Activated CD4-positive, alpha-beta T cell treated with anti-CD3 and anti-CD28 coated beads, Interleukin-2, amount 50 U/mL, for 1 hour (primary cell): ENCODE results near the gene CERS6.
"Not testable (repeated sequence)": the region's sequence is repeated elsewhere in the genome, so short reads cannot be mapped to it uniquely, and the experiment has no call there.

ENCODE experiments used
- DNase-seq: peaks from one replicate; pipeline ENCODE4 v3.0.0-alpha.2; 2020

The CERS6 gene, protein sequence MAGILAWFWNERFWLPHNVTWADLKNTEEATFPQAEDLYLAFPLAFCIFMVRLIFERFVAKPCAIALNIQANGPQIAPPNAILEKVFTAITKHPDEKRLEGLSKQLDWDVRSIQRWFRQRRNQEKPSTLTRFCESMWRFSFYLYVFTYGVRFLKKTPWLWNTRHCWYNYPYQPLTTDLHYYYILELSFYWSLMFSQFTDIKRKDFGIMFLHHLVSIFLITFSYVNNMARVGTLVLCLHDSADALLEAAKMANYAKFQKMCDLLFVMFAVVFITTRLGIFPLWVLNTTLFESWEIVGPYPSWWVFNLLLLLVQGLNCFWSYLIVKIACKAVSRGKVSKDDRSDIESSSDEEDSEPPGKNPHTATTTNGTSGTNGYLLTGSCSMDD

DNA sequence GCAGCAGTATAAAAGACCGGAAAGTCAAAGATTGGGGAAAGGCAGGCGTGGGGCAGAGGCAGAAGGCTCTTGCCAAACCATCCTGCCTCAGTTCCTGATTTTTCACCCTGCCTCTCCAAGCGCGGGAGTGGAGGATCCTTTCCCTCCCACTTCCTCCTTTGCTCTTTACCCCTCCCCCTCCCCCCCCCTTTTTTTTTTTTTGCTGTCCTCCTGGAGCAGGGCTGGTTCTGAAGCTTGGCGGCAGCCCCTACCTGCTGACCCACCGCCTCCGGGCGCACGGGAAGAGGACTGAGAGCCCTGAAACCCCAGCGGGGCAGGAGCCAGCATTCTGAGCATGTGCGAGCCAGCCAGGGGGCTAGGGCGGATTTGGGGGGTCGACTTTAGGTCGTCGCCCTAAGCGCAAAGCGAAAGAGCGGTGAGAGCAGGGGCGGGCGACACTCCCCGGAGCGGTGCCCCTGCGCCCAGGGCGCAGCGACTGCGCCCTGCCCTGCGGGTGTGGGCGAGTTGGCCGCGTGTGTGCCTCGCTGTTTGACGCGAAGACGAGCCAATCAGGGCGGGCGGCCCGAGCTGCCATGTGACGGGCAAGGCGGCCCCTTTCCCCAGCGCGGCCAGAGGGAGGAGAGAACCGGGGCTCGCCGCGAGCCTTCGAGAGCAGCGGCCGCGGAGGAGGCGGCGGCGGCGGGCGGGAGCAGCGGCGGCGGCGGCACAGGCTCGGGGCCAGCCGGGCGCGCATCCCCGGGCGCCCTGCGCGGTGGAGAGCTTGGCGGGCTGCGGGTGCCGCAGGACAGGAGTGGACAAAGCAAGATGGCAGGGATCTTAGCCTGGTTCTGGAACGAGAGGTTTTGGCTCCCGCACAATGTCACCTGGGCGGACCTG is at the start of gene CERS6:
Gene CERS6 (plus strand): TSS at position 628 of the 876 bp plus-strand sequence. CDS start 177 bp downstream, at position 805.
- peak; percentile 67 for DNase-seq

DNA sequence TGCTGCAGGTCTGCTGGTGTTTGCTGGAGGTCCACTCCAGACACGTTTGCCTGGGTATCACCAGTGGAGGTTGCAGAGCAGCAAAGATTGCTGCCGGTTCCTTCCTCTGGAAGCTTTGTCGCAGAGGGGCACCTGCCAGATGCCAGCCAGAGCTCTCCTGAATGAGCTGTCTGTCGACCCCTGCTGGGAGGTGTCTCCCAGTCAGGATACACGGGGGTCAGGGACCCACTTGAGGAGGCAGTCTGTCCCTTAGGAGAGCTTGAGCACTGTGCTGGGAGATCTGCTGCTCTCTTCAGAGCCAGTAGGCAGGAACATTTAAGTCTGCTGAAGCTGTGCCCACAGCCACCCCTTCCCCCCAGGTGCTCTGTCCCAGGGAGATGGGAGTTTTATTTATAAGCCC is 43.8 kb upstream of the CERS6 start:
- DNase-seq, result not testable (repeated sequence)

DNA sequence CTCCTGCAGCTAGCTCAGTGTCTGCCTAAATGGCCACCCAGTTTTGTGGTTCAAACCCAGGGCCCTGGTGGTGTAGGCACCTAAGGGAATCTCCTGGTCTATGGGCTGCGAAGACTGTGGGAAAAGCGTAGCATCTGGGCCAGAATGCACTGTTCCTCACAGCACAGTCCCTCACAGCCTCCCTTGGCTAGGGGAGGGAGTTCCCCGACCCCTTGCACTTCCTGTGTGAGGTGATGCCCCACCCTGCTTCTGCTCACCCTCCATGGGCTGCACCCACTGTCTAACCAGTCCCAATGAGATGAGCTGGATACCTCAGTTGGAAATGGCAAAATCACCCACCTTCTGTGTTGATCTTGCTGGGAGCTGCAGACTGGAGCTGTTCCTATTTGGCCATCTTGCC is 43.0 kb upstream of the CERS6 start:
- not testable (repeated sequence) for DNase-seq

DNA sequence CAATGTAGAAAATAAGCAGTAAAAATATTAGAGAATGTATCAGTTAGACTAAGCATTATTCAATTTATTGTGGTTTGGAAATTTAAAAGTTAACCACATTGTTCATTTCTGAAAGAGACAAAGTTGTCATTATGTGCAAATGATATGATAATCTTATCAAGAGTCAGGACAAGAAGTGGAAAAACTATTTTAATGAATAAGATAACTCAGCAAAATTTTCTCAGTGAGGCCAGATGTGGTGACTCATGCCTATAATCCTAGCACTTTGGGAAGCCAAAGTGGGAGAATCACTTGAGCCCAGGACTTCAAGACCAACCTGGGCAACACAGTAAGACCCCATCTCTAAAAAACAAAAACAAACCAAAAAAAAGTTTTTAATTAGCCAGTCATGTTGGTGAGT is 39.5 kb upstream of the CERS6 start:
- DNase-seq, result no peak

DNA sequence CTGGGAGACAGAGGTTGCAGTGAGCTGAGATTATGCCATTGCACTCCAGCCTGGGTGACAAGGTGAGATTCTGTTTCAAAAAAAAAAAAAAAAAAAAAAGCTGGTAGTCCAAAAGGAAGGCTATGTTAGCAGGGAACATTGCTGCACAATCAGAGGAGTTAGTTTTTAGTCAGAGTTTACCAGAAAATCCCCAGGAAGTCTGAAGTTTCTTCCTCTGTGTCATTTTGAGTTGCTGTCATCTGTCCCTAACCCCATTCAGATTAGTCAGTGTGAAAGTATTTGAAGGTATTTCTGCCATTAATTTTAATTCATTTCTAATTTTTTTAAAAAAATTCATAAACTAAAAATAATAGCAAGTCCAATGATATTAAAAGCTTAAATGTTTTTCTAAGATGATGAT is 33.5 kb upstream of the CERS6 start:
- DNase-seq, result no peak

DNA sequence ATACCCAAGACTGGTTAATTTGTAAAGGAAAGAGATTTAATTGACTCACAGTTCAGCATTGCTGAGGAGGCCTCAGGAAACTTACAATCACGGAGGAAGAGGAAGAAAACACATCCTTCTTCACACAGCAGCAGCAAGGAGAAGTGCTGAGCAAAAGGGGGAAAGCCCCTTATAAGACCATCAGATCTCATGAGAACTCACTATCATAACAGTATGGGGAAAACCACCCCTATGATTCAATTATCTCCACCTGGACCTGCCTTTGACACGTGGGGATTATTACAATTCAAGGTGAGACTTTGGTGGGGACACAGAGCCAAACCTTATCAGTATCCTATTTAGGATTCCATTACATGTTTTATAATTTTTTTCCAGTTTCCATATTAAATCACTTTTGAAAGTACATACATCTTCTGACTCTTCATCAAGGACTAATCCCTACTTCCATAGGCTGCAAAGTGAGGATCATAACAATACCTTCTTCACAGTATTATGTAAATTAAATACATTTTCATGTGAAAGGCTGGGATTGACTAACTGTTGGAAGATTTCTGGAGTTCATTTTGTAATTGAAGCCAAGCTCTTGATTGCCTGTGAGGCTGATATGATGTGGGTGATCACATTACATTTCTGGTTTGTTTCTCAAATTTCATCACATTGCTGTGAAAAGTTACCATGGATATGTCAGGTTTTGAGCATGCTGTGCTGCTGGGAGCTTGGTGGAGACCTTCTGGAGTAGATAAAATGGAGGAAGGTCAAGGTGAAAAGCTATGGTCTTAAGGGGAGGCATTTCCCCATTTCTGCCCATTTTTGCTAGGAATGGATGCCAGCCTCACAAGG is 31.7 kb upstream of the CERS6 start:
- DNase-seq, result no peak

DNA sequence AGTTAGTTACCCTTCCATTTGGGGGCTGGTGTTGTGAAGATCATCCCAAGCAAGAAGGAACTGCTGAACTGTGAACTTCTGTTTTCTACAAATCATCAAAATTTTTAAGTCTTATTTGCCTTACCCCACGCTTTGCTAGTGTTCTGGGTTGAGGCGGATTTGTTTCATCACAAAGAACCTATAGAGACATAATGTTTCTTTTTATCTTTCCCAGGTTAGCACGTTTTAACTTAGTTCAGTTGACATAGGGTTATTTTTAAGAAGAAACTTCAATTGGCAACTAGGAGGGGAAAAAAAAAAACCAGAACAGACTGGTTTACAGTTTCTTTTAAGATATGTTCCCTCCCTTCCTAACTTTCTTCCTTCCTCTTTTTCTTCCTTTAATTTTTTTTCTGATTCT is 31.1 kb upstream of the CERS6 start:
- DNase-seq, result no peak

DNA sequence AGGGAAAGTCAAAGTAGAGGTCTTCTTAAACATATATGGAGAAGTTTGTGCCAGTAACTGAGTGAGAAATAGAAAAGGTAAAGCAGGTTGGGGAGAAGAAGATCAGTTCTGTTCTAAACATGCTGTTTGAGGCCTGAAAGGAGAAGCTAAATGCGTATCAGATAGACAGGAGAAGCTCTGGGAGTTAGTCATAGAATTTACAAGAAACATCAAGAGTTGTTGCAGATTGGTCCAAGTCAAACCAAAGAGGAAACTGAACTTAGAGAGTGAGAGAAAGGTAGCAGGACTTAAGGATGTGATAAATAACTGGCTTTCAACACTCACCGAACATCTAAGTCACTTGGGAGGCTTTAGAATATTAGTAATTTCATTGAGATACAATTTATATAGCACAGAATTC is 29.2 kb upstream of the CERS6 start:
- no peak for DNase-seq

DNA sequence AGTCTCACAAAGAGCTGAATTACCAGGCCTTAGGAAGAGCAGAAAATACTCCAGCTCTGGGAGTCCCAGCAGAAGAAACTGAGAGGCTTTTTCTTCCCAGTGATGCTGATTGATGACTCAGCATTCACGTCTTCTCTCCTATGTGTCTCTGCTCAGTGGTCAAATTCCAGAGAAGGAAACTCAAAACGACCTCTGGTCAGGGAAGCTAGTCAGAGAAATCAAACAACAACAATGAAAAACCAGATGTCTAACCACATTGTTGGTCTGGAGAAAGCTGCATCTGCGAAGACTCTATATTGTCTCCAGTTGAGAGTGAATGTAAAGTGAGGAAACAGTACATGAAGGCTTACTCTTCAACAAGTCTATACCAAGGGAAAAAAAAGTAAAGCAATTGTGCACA is 28.6 kb upstream of the CERS6 start:
- DNase-seq, result no peak

DNA sequence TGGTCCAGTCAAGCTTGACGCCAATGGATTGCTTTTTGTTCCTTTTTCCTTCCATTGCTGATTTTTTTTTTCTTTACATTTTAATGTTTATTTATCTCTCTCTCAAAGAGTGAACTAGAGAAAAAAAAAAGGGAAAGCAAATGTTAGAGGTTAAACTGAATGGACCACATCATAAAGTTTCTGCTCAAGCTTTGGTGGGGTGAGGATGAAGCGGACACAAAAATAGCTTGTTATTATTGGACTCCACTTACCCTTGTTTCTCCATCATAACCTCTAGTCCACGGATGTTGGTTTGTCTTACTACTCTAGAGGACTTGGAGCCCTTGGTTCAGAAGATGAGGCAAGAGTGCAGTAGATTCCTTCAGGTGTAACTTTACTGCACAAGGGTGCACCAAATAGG is 27.6 kb upstream of the CERS6 start:
- no peak for DNase-seq

DNA sequence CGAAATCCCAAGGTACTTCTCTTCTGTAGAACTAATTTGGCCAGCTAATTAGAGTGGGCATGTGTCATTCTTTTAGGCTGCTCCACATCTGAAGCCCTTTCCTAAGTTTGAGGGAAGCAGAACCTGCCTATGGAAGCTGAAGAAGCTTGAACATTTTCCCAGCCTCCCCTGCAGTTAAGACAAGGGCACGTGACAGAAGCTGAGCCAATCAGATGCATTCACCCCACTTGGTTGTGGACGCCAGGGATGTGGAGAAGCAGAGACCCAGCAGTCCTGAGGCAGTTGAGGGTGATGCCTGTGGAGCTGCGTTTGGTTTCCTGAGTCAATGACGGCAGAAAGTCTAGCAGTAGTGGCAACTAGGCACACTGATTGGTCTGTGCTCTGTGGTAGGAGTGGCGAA is 26.1 kb upstream of the CERS6 start:
- no peak for DNase-seq

DNA sequence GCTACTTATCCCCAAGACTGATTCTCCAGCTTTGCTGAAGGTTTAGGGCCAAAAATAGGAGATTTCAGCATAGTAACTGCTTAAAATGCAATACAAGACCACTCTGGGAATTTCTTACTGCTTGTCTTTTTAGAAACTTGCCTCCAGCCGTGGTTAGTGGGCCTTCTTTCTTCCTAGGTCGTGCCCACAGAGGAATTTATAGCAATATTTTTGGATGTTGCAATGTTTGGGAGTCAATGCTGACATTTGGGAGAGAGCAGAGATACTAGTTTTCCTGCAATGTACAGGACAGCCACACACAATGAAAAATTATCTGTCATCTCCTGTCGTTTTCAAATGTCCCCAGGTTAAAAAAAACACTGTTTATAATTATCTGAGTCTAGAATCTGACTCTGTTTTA is 25.6 kb upstream of the CERS6 start:
- DNase-seq, result no peak

DNA sequence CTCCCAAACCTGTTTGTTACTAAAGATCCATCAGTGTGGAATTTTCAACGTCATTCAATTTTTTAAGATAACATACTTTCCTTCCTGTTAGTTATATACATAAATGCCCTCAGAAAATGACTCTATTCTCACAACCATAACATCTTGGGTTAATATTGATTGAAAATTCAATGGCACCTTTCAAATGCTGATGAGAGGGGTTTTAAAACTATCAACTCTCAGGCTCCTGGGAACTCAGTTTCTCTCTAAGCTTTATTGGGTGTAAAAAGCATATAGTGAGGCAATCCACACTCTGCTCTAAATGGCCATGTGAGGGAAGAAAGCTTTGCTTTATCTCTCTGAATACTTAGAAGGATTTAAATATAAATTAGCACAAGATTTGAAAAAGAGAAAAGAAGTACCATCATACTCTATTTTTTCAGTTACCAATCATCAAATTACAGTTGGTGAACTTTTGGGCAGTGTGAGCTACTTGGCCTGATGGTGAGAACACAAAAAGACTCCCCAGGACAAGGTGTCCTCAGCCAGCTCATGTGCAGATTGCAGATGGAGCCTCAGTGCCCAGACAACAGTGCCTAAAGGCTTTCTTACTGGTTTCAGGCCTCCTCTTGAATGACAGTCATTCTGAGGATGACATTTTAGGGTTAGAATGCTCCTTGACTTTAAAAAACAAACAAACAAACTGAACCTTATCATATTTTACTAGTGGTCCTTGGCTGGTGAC is 24.6 kb upstream of the CERS6 start:
- no peak for DNase-seq

DNA sequence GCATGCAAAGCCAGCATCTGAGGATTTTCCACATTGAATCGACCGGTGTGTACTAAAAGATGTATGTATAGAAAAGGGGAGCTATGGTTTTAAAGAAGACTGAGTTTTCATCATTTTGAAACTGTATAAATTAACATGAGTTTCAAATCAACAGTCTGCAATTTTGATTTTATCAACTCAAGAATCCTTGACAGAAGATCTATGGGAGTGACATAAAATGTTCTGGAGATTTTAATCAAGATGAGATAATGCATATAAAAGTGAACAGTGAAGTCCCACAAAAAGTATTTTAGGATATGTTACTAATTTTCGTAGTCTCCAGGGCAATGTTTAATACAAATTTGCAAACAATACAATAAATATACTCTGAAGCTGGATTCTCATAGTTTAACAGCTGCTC is 24.0 kb upstream of the CERS6 start:
- DNase-seq, result no peak

DNA sequence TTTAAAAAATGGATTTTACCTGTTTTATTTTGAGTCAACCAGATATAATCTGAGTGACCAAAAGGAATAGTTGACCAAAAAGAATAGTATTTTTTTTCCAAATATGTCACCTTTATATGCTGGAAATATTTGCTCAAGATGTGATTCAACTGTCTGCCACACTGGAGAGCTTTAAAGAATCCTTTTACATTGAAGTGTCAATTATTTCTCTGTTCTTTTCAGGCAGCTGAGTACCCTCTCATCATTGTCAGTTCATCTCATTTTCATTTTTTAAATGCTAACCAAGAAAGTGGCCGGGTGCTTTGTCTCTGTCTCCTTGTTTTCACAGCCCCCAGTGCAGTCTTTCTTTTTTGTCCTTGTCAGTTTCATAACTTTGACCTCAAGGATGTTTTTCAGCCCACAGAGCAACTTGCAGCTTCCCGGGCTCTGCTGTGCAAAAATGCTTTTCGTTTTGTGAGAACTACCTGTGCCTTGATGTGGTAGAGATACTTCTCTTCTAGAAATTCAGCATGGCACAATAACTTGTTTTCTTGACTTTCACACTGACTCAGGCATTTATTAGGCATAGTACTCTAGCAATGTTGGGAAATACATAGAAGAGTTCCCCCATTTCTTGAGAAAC is 23.4 kb upstream of the CERS6 start:
- DNase-seq, result no peak

DNA sequence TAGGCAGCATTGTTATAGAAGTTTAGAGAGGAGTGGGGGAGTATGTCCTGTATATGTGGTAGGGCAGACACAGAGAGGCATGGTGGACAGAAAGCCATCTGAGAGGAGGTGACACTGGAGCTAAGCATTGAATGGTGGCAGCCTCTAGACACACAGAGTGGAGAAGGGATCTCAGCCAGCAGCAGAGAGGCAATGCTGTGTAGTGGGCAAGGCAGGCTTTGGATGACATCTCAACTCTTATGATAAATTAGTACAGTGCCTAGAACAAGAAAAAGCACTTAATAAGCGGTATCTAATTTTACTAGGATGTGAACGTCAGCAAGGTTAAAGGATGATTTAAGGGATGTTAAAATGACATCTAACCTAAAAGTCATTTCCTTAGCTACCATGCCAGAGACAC is 22.5 kb upstream of the CERS6 start:
- no peak for DNase-seq

DNA sequence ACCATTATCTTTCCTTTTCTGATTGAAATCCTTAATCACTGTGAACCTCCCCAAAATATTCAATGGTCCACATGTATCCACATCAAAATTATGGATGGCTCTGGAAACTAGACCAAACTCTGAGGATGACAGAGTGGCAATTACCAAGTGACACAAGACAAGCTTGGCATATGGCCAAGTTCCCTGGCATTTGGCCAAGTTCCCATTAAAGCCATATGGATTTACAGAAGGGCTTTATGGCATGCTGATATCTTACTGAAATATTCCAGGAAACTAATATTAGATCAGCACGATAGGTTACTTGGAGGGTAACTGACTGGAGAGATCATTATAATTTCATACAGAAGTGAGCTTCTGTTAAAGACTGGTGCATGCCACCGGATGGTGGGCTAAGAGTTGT is 21.9 kb upstream of the CERS6 start:
- no peak for DNase-seq

DNA sequence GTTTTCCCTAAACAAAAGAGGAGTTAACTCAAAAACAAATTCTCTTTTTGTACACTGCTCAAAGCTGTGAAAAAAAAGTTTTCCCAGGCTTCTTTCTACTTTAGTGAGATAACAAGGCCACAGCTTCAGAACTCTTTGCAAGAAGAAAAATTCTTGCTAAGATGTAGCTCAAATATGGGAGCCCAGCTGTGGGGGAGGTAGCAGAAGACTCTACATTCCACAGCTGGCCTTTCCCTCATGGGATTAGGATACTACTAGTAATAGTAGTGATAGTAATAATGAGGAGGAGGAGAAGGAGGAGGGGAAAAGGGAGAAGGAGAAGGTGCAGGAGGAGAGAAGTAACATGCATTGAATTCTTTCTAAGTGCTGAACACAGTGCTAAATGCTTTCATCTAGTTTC is 19.2 kb upstream of the CERS6 start:
- DNase-seq, result no peak

DNA sequence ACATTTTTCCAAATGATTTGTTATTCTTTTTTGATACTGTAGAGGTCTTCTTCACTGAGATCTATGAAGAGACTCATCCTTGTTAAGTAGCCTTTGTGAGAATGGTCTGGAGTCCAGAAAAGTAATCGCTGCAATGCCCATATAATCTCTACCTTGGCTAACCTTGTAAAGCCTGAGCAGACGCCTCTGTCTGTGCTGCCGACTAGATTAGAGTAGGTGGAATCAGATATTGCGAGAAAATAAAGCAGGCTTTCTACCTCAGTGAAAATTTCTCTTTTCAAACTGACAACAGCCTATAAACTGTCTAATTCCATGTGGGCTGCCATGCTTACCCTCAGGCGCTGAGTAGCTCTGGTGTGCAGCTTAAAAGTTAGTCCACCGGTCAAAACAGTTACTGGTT is 17.5 kb upstream of the CERS6 start:
- DNase-seq, result no peak

DNA sequence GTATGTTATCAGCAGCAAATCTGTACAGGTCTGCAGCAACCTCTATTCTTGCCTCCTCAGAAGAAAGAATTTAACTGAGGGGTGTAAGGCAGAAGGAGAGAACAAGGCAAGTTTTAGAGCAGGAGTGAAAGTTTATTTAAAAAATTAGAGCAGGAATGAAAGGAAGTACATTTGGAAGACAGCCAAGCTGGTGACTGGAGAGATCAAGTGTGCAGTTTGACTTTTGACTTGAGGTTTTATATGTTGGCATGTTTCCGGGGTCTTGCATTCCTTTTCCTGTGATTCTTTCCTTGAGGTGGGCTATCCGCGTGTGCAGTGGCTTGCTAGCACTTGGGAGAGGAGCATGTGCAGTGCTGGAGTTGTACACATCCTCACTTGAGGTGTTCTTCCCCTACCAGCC is 16.5 kb upstream of the CERS6 start:
- DNase-seq, result no peak

DNA sequence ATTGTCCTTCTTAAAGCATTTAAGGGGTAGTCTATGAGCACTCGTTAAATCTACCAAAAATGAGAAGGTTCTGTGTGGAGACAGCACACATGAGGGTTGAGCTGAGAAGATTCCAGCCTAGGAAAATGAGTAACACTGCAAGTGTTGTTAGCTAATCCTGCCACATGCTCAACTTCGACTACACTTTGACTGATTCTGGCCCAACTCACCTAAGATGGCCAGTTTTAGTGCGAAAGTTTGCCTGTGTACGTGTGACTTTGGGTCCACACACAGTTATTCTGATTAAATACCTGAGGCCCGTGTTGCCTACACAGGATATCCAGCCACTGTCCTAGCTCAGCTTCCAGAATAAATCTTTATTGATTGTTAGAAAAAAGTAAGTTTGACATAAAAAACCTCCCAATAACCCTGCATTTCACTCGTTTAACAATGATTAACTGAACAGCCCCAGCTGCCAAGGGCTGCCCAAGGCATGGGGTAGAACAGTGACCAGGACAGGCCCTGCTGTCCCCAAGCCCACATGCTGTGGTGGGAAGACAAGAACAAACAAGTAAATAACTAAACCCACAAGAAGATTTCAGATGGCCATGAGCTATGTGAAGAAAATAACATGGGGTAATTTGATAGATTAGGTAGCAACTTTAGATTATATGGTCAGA is 14.7 kb upstream of the CERS6 start:
- no peak for DNase-seq

DNA sequence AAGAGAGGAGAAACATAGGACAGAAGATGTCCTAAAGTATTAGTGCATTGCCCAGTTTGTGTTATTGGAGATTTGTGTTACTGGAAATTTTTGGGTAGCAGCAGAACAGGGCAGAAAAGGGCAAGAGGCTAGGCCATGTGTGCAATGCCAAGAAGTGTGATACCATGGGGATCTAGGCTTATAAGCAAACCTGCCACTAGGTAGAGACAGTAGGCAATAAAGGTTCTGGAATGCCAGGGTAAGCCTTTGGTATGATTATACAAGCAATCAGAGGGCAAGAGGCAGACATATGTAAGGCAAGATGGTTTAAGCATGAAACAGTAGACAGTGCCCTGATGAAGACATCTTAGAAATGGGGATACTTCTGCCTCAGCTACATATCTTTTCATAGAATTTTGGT is 12.3 kb upstream of the CERS6 start:
- DNase-seq, result no peak
